ENCODE measurements around the gene SNRPD3.
"Not testable (repeated sequence)": the region's sequence is repeated elsewhere in the genome, so short reads cannot be mapped to it uniquely, and the experiment has no call there.

SNRPD3 gene

GRCh38 chr22:24595863-24596262 is 40.1 kb downstream of the SNRPD3 start:
- Histone ChIP-seq H3K9me3 (ENCODE audit: control insufficient read depth in 1 of 2, low read length in 2 of 2) (no peaks in the 10 kb centered on the region), H3K27me3 (ENCODE audit: control insufficient read depth in 1 of 2, insufficient read depth in 2 of 2, low read length in 2 of 2) (no peaks in the 10 kb centered on the region), H3K27ac (ENCODE audit: low read depth, low read length) (no peak overlapping the region), H3K4me3 (ENCODE audit: low read depth in 1 of 2, low read length in 2 of 2) (no peak overlapping the region), H3K4me1 (ENCODE audit: control insufficient read depth in 1 of 2, insufficient read depth in 2 of 2, low read length in 2 of 2) (peaks cover 11 to 30% of the 10 kb centered on the region in 2 donors), H3K9ac (ENCODE audit: low read depth in 1 of 2, low read length in 2 of 2) (no peak overlapping the region), H3K36me3 (ENCODE audit: control insufficient read depth in 1 of 2, insufficient read depth in 2 of 2, low read length in 2 of 2) (no peaks in the 10 kb centered on the region)

GRCh38 chr22:24597076-24597475 is 41.3 kb downstream of the SNRPD3 start:
- not testable (repeated sequence) for H3K4me3 ChIP-seq (ENCODE audit: low read depth in 1 of 2, low read length in 2 of 2); H3K27me3 ChIP-seq (ENCODE audit: control insufficient read depth in 1 of 2, insufficient read depth in 2 of 2, low read length in 2 of 2); H3K9me3 ChIP-seq (ENCODE audit: control insufficient read depth in 1 of 2, low read length in 2 of 2); H3K27ac ChIP-seq (ENCODE audit: low read depth, low read length); H3K9ac ChIP-seq (ENCODE audit: low read depth in 1 of 2, low read length in 2 of 2); H3K36me3 ChIP-seq (ENCODE audit: control insufficient read depth in 1 of 2, insufficient read depth in 2 of 2, low read length in 2 of 2)
- peaks cover 22 to 39% of the 10 kb centered on the region in 2 donors for H3K4me1 ChIP-seq (ENCODE audit: control insufficient read depth in 1 of 2, insufficient read depth in 2 of 2, low read length in 2 of 2)

GRCh38 chr22:24599514-24599913 is 43.7 kb downstream of the SNRPD3 start:
- no peaks in the 10 kb centered on the region for H3K36me3 ChIP-seq (ENCODE audit: control insufficient read depth in 1 of 2, insufficient read depth in 2 of 2, low read length in 2 of 2)
- peaks cover 21 to 24% of the 10 kb centered on the region in 2 donors for H3K4me1 ChIP-seq (ENCODE audit: control insufficient read depth in 1 of 2, insufficient read depth in 2 of 2, low read length in 2 of 2)
- no peaks in the 10 kb centered on the region for H3K27me3 ChIP-seq (ENCODE audit: control insufficient read depth in 1 of 2, insufficient read depth in 2 of 2, low read length in 2 of 2)
- no peaks in the 10 kb centered on the region for H3K9me3 ChIP-seq (ENCODE audit: control insufficient read depth in 1 of 2, low read length in 2 of 2)
- H3K4me3 ChIP-seq (ENCODE audit: low read depth in 1 of 2, low read length in 2 of 2), result no peak overlapping the region
- H3K27ac ChIP-seq (ENCODE audit: low read depth, low read length), result no peak overlapping the region
- no peak overlapping the region for H3K9ac ChIP-seq (ENCODE audit: low read depth in 1 of 2, low read length in 2 of 2)

- H3K27ac ChIP-seq (ENCODE audit: low read depth, low read length); H3K36me3 ChIP-seq (ENCODE audit: control insufficient read depth in 1 of 2, insufficient read depth in 2 of 2, low read length in 2 of 2); H3K4me3 ChIP-seq (ENCODE audit: low read depth in 1 of 2, low read length in 2 of 2); H3K27me3 ChIP-seq (ENCODE audit: control insufficient read depth in 1 of 2, insufficient read depth in 2 of 2, low read length in 2 of 2); H3K9me3 ChIP-seq (ENCODE audit: control insufficient read depth in 1 of 2, low read length in 2 of 2); H3K9ac ChIP-seq (ENCODE audit: low read depth in 1 of 2, low read length in 2 of 2): not testable (repeated sequence)
- H3K4me1 ChIP-seq (ENCODE audit: control insufficient read depth in 1 of 2, insufficient read depth in 2 of 2, low read length in 2 of 2), result peaks cover 21 to 22% of the 10 kb centered on the region in 2 donors
Measured at GRCh38 chr22:24599958-24600715, 44.3 kb downstream of the SNRPD3 start.

GRCh38 chr22:24601217-24602104 is 45.7 kb downstream of the SNRPD3 start:
- Histone ChIP-seq H3K27me3 (ENCODE audit: control insufficient read depth in 1 of 2, insufficient read depth in 2 of 2, low read length in 2 of 2) (no peaks in the 10 kb centered on the region), H3K27ac (ENCODE audit: low read depth, low read length) (no peak overlapping the region), H3K4me1 (ENCODE audit: control insufficient read depth in 1 of 2, insufficient read depth in 2 of 2, low read length in 2 of 2) (peaks cover 24% of the 10 kb centered on the region in 2 donors), H3K9ac (ENCODE audit: low read depth in 1 of 2, low read length in 2 of 2) (peak overlapping the region in 1 of 2 donors; percentile 6), H3K4me3 (ENCODE audit: low read depth in 1 of 2, low read length in 2 of 2) (no peak overlapping the region), H3K9me3 (ENCODE audit: control insufficient read depth in 1 of 2, low read length in 2 of 2) (no peaks in the 10 kb centered on the region), H3K36me3 (ENCODE audit: control insufficient read depth in 1 of 2, insufficient read depth in 2 of 2, low read length in 2 of 2) (no peaks in the 10 kb centered on the region)

- not testable (repeated sequence) for H3K27me3 ChIP-seq (ENCODE audit: control insufficient read depth in 1 of 2, insufficient read depth in 2 of 2, low read length in 2 of 2); H3K36me3 ChIP-seq (ENCODE audit: control insufficient read depth in 1 of 2, insufficient read depth in 2 of 2, low read length in 2 of 2); H3K4me3 ChIP-seq (ENCODE audit: low read depth in 1 of 2, low read length in 2 of 2); H3K27ac ChIP-seq (ENCODE audit: low read depth, low read length); H3K9me3 ChIP-seq (ENCODE audit: control insufficient read depth in 1 of 2, low read length in 2 of 2)
- H3K9ac ChIP-seq (ENCODE audit: low read depth in 1 of 2, low read length in 2 of 2), result peak overlapping the region in 1 of 2 donors; percentile 6
- H3K4me1 ChIP-seq (ENCODE audit: control insufficient read depth in 1 of 2, insufficient read depth in 2 of 2, low read length in 2 of 2), result peaks cover 25 to 27% of the 10 kb centered on the region in 2 donors
Measured at GRCh38 chr22:24602105-24602749, 46.4 kb downstream of the SNRPD3 start.

GRCh38 chr22:24602847-24603769 is 47.3 kb downstream of the SNRPD3 start, which contains the start of gene GGT1:
Gene GGT1 (plus strand): TSS chr22:24603193. CDS start chr22:24611082, 7,889 bp downstream.
- H3K4me1 ChIP-seq (ENCODE audit: control insufficient read depth in 1 of 2, insufficient read depth in 2 of 2, low read length in 2 of 2), result peaks cover 25 to 28% of the 10 kb centered on the region in 2 donors
- H3K27ac ChIP-seq (ENCODE audit: low read depth, low read length); H3K9me3 ChIP-seq (ENCODE audit: control insufficient read depth in 1 of 2, low read length in 2 of 2); H3K36me3 ChIP-seq (ENCODE audit: control insufficient read depth in 1 of 2, insufficient read depth in 2 of 2, low read length in 2 of 2); H3K27me3 ChIP-seq (ENCODE audit: control insufficient read depth in 1 of 2, insufficient read depth in 2 of 2, low read length in 2 of 2): not testable (repeated sequence)
- H3K4me3 ChIP-seq (ENCODE audit: low read depth in 1 of 2, low read length in 2 of 2), result peak within 1 kb of the TSS in 1 of 2 donors; percentile 63
- H3K9ac ChIP-seq (ENCODE audit: low read depth in 1 of 2, low read length in 2 of 2), result peak within 1 kb of the TSS in 1 of 2 donors; percentile 6

GRCh38 chr22:24603770-24604629 is 48.2 kb downstream of the SNRPD3 start:
- H3K27ac ChIP-seq (ENCODE audit: low read depth, low read length), result not testable (repeated sequence)

GRCh38 chr22:24606340-24606739 is 50.5 kb downstream of the SNRPD3 start:
- not testable (repeated sequence) for H3K27me3 ChIP-seq (ENCODE audit: control insufficient read depth in 1 of 2, insufficient read depth in 2 of 2, low read length in 2 of 2); H3K27ac ChIP-seq (ENCODE audit: low read depth, low read length); H3K9ac ChIP-seq (ENCODE audit: low read depth in 1 of 2, low read length in 2 of 2); H3K9me3 ChIP-seq (ENCODE audit: control insufficient read depth in 1 of 2, low read length in 2 of 2); H3K36me3 ChIP-seq (ENCODE audit: control insufficient read depth in 1 of 2, insufficient read depth in 2 of 2, low read length in 2 of 2); H3K4me3 ChIP-seq (ENCODE audit: low read depth in 1 of 2, low read length in 2 of 2)
- H3K4me1 ChIP-seq (ENCODE audit: control insufficient read depth in 1 of 2, insufficient read depth in 2 of 2, low read length in 2 of 2), result peaks cover 19% of the 10 kb centered on the region in 2 donors

More at GRCh38 chr22:24603770-24604629, 48.2 kb downstream of the SNRPD3 start:
- peak overlapping the region in 1 of 2 donors; percentile 48 for H3K4me3 ChIP-seq (ENCODE audit: low read depth in 1 of 2, low read length in 2 of 2)
- not testable (repeated sequence) for H3K9me3 ChIP-seq (ENCODE audit: control insufficient read depth in 1 of 2, low read length in 2 of 2); H3K27me3 ChIP-seq (ENCODE audit: control insufficient read depth in 1 of 2, insufficient read depth in 2 of 2, low read length in 2 of 2); H3K9ac ChIP-seq (ENCODE audit: low read depth in 1 of 2, low read length in 2 of 2); H3K36me3 ChIP-seq (ENCODE audit: control insufficient read depth in 1 of 2, insufficient read depth in 2 of 2, low read length in 2 of 2)
- peaks cover 25 to 28% of the 10 kb centered on the region in 2 donors for H3K4me1 ChIP-seq (ENCODE audit: control insufficient read depth in 1 of 2, insufficient read depth in 2 of 2, low read length in 2 of 2)

All from duodenal mucosa (tissue), 2 donors.